ENCODE results near the gene MYPN. TPM values are rescaled to one million over a fixed set of nuclear protein-coding genes. Genes with fewer than 3 reads are reported as not detected.

MYPN gene
- 20.4 TPM for total RNA-seq

GRCh38 chr10:68109331-68109730 is at the start of gene MYPN:
MYPN (plus strand) TSS chr10:68109488; CDS start chr10:68121439, 11,951 bp downstream.

GRCh38 chr10:68074775-68075549 is 34.3 kb upstream of the MYPN start, which contains the start of gene HERC4:
HERC4 (minus strand) TSS chr10:68075283; CDS start chr10:68073108, 2,175 bp downstream.

GRCh38 chr10:68231817-68232251 is 122.5 kb downstream of the MYPN start, which contains the start of gene ATOH7:
ATOH7 (minus strand) TSS chr10:68232113; CDS start chr10:68231677, 436 bp downstream.

Other genes starting within 250 kb of the MYPN start
- gene SIRT1, start 224.8 kb upstream of the MYPN start, total RNA-seq = 24.6 TPM
- gene HERC4, start 34.2 kb upstream of the MYPN start, total RNA-seq = 67.0 TPM
- gene ATOH7, start 122.6 kb downstream of the MYPN start, total RNA-seq = 1.5 TPM
- gene HNRNPH3, start 222.6 kb downstream of the MYPN start, total RNA-seq = 61.4 TPM
- gene PBLD, start 223.4 kb downstream of the MYPN start, total RNA-seq = 57.3 TPM

All from metanephros (tissue), 1 donor.